Stimulated activated CD4-positive, alpha-beta T cell treated with anti-CD3 and anti-CD28 coated beads, TNF-alpha, amount 100 ng/mL, for 48 hours (primary cell): ENCODE measurements around the gene BATF3.

Source experiments
- DNase-seq, 3 donors: peaks; one replicate each; pipeline ENCODE4 v3.0.0-alpha.2; 2020; ENCODE audit warnings: low read depth in 3 of 3

The BATF3 gene

GRCh38 chr1:212703991-212704564 is 4.4 kb upstream of the BATF3 start:
- DNase-seq: no peak

DNA sequence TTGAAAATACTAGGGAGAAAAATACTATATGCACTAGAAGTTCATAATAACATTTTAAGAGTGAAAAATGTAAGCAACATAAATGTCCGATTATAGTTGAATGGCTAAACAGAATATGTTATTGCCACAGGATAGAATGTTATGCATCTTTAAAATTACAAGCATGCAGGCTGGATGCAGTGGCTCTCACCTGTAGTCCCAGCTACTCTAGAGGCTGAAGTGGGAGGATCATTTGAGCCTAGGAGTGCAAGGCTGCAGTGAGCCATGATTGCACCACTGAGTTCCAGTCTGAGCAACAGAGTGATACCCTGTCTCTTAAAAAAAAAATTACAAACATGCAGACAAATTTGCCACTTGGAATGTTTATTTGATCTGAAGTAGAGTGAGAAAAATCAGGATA is 3.0 kb upstream of the BATF3 start:
- no peak for DNase-seq

DNA sequence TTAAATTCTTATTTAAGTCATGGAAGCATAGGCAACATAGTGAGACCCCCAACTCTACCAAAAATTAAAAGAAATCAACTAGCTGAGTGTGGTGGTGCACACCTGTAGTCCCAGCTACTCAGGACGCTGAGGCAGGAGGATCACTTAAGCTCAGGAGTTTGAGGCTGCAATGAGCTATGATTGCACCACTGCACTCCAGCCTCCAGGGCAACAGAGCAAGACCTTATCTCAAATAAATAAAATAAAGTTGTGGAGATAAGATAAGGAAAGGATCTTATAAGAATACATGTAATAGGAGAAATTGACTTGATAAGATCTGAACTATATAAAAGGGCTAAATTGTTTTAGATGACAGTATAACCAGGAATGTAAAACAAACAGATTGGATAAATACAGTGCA is 2.3 kb upstream of the BATF3 start:
- no peak for DNase-seq

- no peak for DNase-seq
These were observed 1.5 kb upstream of the BATF3 start for GRCh38 chr1:212700892-212701819.

- no peak for DNase-seq
These were observed 717 bp upstream of the BATF3 start for GRCh38 chr1:212700223-212700891.

- no peak for DNase-seq
These were observed 476 bp downstream of the BATF3 start for GRCh38 chr1:212699104-212699624.

GRCh38 chr1:212698467-212699103 is 1.1 kb downstream of the BATF3 start:
- DNase-seq: no peak

DNA sequence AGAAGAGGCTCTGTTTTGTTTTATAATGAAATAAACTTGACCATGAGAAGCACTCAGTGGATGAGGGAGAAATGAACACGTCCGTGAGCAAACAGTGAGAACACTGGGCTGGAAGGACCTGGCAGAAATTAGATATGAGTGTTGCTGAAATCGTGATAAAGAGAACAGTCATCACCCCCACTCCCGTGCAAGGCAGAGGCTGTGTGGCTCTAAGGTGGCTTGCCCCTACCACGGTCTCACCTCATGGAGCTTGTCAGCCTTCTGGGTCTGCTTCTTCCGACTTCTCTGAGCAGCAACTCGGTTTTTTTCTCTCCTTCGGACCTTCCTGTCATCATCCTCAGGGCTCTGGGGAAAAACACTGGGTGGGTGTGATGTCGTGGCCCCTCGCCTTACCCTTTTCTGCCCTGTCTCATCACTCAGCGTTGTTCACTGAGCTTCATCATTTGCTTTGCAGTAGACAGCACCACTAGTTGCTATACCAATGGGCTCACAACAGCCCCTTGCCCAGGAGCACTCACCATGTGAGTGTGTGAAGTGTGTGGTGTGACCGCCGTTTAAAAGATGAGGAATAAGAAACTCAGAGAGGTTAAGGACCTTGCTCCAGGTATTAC is 2.8 kb downstream of the BATF3 start:
- DNase-seq: no peak

- DNase-seq: no peak
These were observed 6.6 kb downstream of the BATF3 start for GRCh38 chr1:212692774-212693644.

GRCh38 chr1:212691561-212692071 is 8.0 kb downstream of the BATF3 start:
- DNase-seq: no peak

GRCh38 chr1:212690816-212691403 is 8.7 kb downstream of the BATF3 start:
- DNase-seq: no peak

GRCh38 chr1:212689758-212690529 is 9.7 kb downstream of the BATF3 start:
- no peak for DNase-seq

GRCh38 chr1:212689196-212689725 is 10.4 kb downstream of the BATF3 start:
- no peak for DNase-seq

DNA sequence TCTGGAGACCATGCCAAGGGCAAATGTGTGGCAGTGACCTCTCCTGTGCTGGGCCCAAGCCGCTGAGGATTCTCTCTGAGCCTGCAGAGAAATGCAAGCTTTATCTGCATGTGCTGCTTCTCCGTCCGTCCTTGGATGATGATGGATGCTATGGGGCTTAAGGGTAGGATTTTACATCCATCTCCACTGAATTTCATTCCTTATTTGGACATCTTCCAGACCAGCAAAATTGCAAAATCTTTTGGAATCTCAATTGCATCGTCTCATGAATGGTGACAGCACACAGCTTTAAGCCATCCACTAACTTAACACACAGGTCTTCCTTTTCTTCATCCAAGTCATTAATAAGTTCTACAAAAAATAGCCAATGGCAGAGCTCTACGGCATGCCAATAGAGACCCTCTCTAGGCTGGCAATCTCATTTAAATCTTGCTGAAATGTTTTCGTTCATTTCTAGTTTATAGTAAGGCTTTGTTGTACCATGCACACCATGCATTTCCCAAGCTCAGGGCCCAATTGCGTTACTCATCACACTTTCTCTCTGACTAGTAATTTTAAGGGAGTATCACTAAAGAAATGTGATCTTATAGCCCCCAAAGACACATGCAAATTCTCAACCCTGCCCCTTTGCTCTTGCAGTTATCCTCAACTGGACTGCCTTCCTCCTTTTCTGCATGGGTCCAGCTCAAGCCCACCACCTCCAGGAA is 11.1 kb downstream of the BATF3 start:
- no peak for DNase-seq

GRCh38 chr1:212687811-212688210 is 11.8 kb downstream of the BATF3 start:
- DNase-seq: no peak

GRCh38 chr1:212686591-212686990 is 13.0 kb downstream of the BATF3 start:
- no peak for DNase-seq

GRCh38 chr1:212686069-212686468 is 13.6 kb downstream of the BATF3 start:
- no peak for DNase-seq

DNA sequence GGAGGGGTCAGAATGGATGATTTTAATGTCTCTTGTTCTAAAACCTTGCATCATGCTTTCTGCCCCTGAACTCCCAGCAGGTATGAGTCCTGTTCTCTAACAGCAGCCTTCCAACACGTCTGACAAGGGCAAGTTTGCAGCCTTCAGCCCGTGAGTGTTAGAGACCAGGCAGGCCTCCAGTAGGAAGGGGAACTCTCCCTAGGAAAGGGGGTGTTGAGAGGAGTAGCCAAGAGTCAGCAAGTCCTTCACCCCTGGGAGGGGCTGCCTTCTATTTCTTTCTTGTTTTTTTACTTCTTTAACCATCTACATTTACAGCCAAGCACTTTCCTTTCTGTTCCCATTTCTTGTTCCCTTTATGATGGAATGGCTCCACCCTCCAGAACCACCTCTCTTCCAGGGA is 14.2 kb downstream of the BATF3 start:
- no peak for DNase-seq
